NOMO-1 treated with dmso at 0.1 percent for 144 hours (cell line): Measurements from ENCODE around the gene DNAJB12.
A peak's percentile ranks its signal among the peaks of the same experiment; 100 is the strongest.
"Not testable (repeated sequence)": the region's sequence is repeated elsewhere in the genome, so short reads cannot be mapped to it uniquely, and the experiment has no call there.

Experiments
- DNase-seq: peaks from one replicate; lab custom pipeline; 2025; ENCODE audit not compliant: unreplicated experiment; lab: John Stamatoyannopoulos, UW

DNAJB12 gene

DNA sequence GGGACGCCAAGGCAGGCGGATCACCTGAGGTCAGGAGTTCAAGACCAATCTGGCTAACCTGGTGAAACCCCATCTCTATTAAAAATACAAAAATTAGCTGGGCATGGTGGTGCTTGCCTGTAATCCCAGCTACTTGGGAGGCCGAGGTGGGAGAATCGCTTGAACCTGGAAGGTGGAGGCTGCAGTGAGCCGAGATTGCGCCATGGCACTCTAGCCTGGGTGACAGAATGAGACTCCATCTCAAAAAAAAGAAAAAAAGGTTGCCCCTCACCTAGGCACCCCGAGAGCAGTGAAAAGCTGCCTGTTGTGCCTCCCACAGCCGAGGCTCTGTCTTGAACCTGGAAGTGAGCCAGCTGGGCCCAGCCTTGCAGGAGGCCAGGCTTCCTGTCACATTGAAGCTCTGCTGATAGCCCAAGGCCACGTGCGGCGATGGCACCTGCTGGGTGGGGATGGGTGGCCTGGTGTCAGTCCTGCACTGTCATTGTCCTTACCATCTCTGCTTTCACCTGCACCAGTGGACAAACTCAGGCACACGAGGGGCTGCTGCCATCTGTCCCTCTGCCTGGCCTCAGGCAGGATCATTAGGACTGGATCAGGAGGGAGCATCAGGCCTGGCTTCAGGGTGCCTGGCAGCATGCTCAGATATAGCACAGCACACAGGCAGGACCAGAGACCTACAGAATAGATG, 37.8 kb downstream of the DNAJB12 start:
- no peak for DNase-seq

DNA sequence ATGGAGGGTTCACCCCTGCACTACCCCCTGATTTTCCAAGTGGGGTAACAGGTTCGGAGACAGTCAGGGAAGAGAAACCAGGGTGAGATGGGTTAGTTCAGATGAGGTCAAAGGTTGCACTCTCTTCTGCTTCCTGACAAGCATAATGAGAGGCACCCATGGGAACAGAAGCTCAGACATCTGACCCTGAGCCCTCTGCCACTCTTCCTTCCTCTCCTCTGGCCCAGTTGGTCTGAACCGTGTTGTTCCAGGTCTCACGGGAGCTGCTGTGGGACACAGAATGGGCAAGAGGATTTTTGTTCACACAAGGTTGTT, 38.4 kb downstream of the DNAJB12 start:
- no peak for DNase-seq

GRCh38 chr10:72315611-72316385, 38.9 kb downstream of the DNAJB12 start:
- no peak for DNase-seq

GRCh38 chr10:72315054-72315453, 39.7 kb downstream of the DNAJB12 start:
- DNase-seq: no peak

DNA sequence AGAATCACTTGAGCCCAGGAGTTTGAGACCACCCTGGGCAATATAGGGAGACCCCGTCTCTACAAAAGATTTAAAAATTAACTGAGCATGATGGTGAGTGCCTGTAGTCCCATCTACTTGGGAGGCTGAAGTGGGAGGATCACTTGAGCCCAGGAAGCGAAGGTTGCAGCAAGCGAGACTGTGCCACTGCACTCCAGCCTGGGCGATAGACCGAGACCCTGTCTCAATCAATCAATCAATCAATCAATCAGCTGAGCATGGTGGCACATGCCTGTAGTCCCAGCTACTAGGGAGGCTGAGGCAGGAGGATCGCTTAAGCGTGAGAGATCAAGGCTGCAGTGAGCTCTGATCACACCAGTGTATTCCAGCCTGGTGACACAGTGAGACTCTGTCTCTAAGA, 40.5 kb downstream of the DNAJB12 start:
- DNase-seq: no peak

GRCh38 chr10:72312865-72313391, 41.8 kb downstream of the DNAJB12 start:
- no peak for DNase-seq

DNA sequence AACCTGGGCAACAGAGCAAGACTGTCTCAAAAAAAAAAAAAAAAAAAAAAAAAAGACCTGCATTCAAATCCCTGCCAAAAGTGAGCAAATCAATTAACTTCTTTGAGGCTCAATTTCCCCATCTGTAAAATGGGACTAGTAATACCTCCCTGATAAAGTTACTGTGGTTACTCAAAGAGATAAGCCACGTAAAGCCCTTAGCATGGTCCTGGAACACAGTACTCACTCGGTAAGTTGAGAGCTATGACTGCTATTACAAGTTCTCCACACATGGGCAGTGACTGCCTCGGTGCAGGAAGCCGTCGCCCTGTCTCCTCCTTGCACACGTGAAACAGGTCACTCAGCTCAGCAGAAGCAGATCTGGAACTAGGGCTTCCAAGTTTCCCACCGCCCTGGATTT, 43.1 kb downstream of the DNAJB12 start:
- no peak for DNase-seq

GRCh38 chr10:72310636-72311035, 44.1 kb downstream of the DNAJB12 start:
- no peak for DNase-seq

GRCh38 chr10:72310241-72310633, 44.5 kb downstream of the DNAJB12 start:
- DNase-seq: no peak

DNA sequence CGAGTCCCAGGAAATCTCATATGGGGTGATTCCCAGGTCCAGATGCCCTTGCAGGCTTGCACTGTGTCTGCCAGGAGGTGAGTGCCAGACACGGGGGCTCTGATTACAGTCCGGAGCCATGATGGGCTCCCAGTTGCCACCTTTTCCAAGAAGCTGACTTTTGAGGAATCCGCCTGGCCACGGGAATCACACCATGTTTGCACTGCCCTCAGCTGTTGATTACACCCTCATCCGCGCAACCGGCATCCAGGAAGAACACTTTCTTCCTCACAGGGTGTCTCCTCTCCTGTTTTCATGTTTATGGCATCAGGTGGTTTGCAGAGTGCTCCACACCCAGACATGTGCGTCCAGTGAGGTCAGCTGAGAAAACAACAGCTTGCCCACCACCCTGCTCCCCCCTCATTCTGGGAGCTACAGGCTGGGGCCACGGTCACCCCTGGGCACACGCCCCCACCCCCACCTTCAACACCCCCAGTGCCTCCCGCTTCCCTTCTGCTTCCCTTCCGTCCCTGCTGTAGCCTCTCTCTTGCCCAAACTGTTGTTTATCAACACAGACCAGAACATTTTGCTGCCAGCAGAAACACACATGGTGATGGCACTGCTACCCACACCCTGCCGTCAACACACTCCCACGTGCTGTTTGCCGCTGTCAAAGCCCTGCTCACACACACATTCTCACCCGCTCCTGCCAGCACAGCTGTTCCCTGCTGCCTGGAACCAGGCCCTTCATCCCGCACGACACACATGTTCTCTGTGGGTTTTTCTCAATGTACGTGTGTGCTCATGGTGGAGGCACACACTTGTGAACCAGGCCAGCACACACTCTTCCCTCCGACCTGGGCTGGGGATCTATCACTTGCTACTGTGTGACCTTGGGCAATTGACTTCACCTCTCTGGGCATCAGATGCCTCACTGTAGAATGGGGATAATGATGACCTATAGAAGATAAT, 45.2 kb downstream of the DNAJB12 start:
- DNase-seq: no peak

DNA sequence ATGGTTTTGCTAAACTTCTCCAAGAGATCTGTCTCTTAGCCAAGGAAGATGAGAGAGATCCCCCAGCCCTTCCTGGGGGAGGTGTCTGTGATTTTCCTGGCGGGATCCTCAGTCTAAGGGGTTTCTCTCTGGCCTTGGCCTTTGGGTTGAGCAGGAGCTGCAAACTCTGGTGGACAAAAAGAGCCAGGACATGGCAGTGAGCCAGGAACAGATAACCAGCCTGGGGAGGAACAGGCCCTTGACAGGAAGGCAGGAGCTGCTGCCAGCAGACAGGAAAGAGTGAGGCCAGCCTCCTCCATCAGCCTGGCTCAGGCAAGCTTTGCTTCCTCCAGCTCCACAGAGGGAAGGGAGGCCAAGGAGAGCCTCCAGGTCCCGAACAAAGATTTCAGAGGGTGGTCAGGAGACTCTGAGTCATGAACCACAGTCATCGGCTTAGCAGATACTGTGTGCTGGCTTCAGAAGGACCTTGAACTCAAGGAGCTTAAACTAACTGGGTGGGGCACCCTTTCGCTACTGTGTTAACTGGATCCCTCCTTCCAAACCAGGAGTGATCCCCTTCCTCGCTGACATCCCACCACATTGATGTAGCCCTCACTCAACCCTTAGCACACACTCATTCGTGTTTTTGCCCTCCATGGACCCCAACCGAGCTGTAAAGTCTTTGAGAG, 46.3 kb downstream of the DNAJB12 start:
- DNase-seq: peak; percentile 30

GRCh38 chr10:72307711-72308110, 47.0 kb downstream of the DNAJB12 start:
- DNase-seq: not testable (repeated sequence)

GRCh38 chr10:72306215-72306760, 48.4 kb downstream of the DNAJB12 start:
- no peak for DNase-seq

GRCh38 chr10:72303424-72304128, 51.1 kb downstream of the DNAJB12 start:
- no peak for DNase-seq

- no peak for DNase-seq
Measured at GRCh38 chr10:72298592-72299519, 55.9 kb downstream of the DNAJB12 start.

- DNase-seq: peak; percentile 89
Measured at GRCh38 chr10:72297805-72298591, 56.7 kb downstream of the DNAJB12 start.

GRCh38 chr10:72297281-72297804, 57.4 kb downstream of the DNAJB12 start:
- DNase-seq: peak; percentile 94

- DNase-seq: not testable (repeated sequence)
Measured at GRCh38 chr10:72296829-72297280, 57.9 kb downstream of the DNAJB12 start.
